GM12878 (cell line): ENCODE data around the gene PPP3CA.

Experiments used
- CBFB ChIP-seq: IDR thresholded peaks from 2 replicates; pipeline ENCODE4 v1.6.1; 2016; ENCODE audit warnings: antibody characterized with exemption, low read depth
- EGR1 ChIP-seq, 2 experiments: IDR thresholded peaks; 1 replicate in 1 of 2; 2 replicates in 1 of 2; pipeline ENCODE4 v1.6.1; 2011 to 2012; ENCODE audit warnings: low read depth in 2 of 2, low read length in 2 of 2, borderline replicate concordance in 1 of 2, mild to moderate bottlenecking in 1 of 2, moderate library complexity in 1 of 2
- NRF1 ChIP-seq: conservative IDR thresholded peaks from 2 replicates; pipeline ENCODE4 v1.6.1; 2011; ENCODE audit warnings: mild to moderate bottlenecking, low read depth, low read length, improper control_type of control experiment
- POLR2A ChIP-seq: IDR thresholded peaks from 2 replicates; pipeline ENCODE4 v1.6.1; 2011; ENCODE audit warnings: low read depth, mild to moderate bottlenecking, low read length
- ZNF217 ChIP-seq: fragments of 450-650 bp; IDR thresholded peaks from 2 replicates; pipeline ENCODE4 v1.6.1; 2017; ENCODE audit warnings: antibody characterized with exemption, mild to moderate bottlenecking
- ZNF622 ChIP-seq: fragments of 450-650 bp; IDR thresholded peaks from 2 replicates; pipeline ENCODE4 v1.6.1; 2017; ENCODE audit warnings: mild to moderate bottlenecking, inconsistent platforms
- TF ChIP-seq, protein P1 (sequence below), 3 experiments: IDR thresholded peaks in 2 of 3; conservative IDR thresholded peaks in 1 of 3; 2 replicates each; pipeline ENCODE4 v1.5.1; 2011; ENCODE audit warnings: low read depth in 3 of 3, low read length in 3 of 3, mild to moderate bottlenecking in 3 of 3, control low read depth in 2 of 3, moderate library complexity in 2 of 3, inconsistent platforms in 1 of 3, mixed read lengths in 1 of 3; ENCODE audit not compliant: control insufficient read depth in 2 of 3, insufficient read depth in 1 of 3; ENCODE audit errors: extremely low read depth in 1 of 3
- TF ChIP-seq, protein P2 (sequence below): fragments of 450-650 bp; IDR thresholded peaks from 2 replicates; pipeline ENCODE4 v1.6.1; 2017; ENCODE audit warnings: antibody characterized with exemption, mild to moderate bottlenecking, moderate library complexity
- TF ChIP-seq, protein P3 (sequence below): fragments of 450-650 bp; IDR thresholded peaks from 2 replicates; pipeline ENCODE4 v1.6.1; 2016; ENCODE audit warnings: mild to moderate bottlenecking

DNA sequence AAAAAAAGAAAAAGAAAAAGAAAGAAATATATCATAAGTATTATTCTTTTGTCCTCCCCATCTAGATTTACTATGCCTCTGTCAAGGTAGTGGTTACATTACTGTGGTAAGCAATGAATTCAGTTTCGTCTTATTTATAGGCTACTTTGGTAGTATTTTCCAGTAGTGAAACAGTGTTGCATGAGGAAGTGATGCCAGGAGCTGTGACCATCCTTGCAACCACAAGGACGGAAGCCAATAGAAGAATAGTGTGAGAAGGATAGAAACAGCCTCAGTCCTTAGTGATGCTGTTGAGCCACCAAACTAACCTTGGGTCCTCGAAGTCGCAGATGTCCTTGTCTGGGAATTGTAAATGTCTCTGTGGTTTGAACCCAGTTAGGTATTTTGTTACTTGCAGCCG is 328.5 kb downstream of the PPP3CA start:
- TF ChIP-seq, protein P1, sequence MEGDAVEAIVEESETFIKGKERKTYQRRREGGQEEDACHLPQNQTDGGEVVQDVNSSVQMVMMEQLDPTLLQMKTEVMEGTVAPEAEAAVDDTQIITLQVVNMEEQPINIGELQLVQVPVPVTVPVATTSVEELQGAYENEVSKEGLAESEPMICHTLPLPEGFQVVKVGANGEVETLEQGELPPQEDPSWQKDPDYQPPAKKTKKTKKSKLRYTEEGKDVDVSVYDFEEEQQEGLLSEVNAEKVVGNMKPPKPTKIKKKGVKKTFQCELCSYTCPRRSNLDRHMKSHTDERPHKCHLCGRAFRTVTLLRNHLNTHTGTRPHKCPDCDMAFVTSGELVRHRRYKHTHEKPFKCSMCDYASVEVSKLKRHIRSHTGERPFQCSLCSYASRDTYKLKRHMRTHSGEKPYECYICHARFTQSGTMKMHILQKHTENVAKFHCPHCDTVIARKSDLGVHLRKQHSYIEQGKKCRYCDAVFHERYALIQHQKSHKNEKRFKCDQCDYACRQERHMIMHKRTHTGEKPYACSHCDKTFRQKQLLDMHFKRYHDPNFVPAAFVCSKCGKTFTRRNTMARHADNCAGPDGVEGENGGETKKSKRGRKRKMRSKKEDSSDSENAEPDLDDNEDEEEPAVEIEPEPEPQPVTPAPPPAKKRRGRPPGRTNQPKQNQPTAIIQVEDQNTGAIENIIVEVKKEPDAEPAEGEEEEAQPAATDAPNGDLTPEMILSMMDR (IDR thresholded peaks at IDR 0.05 in 2 of 3, conservative IDR thresholded peaks at IDR 0.05 in 1 of 3; ENCODE audit: control insufficient read depth in 2 of 3, extremely low read depth in 1 of 3, insufficient read depth in 1 of 3, low read depth in 3 of 3, low read length in 3 of 3): 0 out of 6 replicates have a peak, but pooled peaks of 1 of the 3 experiments have one; percentile 2
- TF ChIP-seq POLR2A (no peak), NRF1 (no peak), ZNF217 (peak; percentile 51; the same call in 1 of the 2 replicates), EGR1 (IDR thresholded peaks at IDR 0.05; ENCODE audit: borderline replicate concordance in 1 of 2, low read depth in 2 of 2, low read length in 2 of 2) (peak in 1 of 2 experiments; percentile 41; a peak in 1 of 3 replicates), CBFB (peak; percentile 88), ZNF622 (no peak)
- TF ChIP-seq, protein P2, sequence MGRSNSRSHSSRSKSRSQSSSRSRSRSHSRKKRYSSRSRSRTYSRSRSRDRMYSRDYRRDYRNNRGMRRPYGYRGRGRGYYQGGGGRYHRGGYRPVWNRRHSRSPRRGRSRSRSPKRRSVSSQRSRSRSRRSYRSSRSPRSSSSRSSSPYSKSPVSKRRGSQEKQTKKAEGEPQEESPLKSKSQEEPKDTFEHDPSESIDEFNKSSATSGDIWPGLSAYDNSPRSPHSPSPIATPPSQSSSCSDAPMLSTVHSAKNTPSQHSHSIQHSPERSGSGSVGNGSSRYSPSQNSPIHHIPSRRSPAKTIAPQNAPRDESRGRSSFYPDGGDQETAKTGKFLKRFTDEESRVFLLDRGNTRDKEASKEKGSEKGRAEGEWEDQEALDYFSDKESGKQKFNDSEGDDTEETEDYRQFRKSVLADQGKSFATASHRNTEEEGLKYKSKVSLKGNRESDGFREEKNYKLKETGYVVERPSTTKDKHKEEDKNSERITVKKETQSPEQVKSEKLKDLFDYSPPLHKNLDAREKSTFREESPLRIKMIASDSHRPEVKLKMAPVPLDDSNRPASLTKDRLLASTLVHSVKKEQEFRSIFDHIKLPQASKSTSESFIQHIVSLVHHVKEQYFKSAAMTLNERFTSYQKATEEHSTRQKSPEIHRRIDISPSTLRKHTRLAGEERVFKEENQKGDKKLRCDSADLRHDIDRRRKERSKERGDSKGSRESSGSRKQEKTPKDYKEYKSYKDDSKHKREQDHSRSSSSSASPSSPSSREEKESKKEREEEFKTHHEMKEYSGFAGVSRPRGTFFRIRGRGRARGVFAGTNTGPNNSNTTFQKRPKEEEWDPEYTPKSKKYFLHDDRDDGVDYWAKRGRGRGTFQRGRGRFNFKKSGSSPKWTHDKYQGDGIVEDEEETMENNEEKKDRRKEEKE: no peak
- TF ChIP-seq, protein P3, sequence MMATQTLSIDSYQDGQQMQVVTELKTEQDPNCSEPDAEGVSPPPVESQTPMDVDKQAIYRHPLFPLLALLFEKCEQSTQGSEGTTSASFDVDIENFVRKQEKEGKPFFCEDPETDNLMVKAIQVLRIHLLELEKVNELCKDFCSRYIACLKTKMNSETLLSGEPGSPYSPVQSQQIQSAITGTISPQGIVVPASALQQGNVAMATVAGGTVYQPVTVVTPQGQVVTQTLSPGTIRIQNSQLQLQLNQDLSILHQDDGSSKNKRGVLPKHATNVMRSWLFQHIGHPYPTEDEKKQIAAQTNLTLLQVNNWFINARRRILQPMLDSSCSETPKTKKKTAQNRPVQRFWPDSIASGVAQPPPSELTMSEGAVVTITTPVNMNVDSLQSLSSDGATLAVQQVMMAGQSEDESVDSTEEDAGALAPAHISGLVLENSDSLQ: no peak
